SK-MEL-5 (cell line): ENCODE data around the gene C20orf204. TPM values are rescaled to one million over a fixed set of nuclear protein-coding genes. Genes with fewer than 3 reads are reported as not detected.

Experiments used
- DNase-seq: peaks from one replicate; pipeline ENCODE4 v3.0.0-alpha.2; 2016; ENCODE audit warnings: low read depth, low spot score
- in situ Hi-C: cut with HindIII; loops from 2 replicates; pipeline ENCODE4 v1.10.0; 2016; ENCODE audit warnings: low sequenced_read_pairs, high pct_unique_total_duplicates, low pct_unique_long_range_greater_than_20kb
- total RNA-seq: library from RNA; depleted of rRNA; stranded (reverse); fragments of >200 nt; shearing (Covaris generic); gene quantifications from 2 replicates; pipeline ENCODE4 v1.2.3, GENCODE V29; 2014

C20orf204 gene
- total RNA-seq, 1 experiment from 2014 or later: 0.37 TPM

- in situ Hi-C loops: no loop called here
- DNase-seq: no peak
These were observed 14.5 kb downstream of the C20orf204 start for GRCh38 chr20:64050261-64051032.

GRCh38 chr20:64051033-64051452, 15.1 kb downstream of the C20orf204 start:
- DNase-seq: no peak
- in situ Hi-C loops: no loop called here

GRCh38 chr20:64051561-64052325, 15.8 kb downstream of the C20orf204 start:
- in situ Hi-C loops: no loop called here
- DNase-seq: no peak

GRCh38 chr20:64052326-64052722, 16.3 kb downstream of the C20orf204 start:
- in situ Hi-C loops: no loop called here
- no peak for DNase-seq

- DNase-seq: no peak
- in situ Hi-C loops: no loop called here
These were observed 17.2 kb downstream of the C20orf204 start for GRCh38 chr20:64052987-64053840.

GRCh38 chr20:64053841-64054661, 18.1 kb downstream of the C20orf204 start:
- in situ Hi-C loops: no loop called here
- peak; percentile 43 for DNase-seq

- DNase-seq: no peak
- in situ Hi-C loops: no loop called here
These were observed 19.5 kb downstream of the C20orf204 start for GRCh38 chr20:64055396-64055892.

- DNase-seq: no peak
These were observed 20.1 kb downstream of the C20orf204 start for GRCh38 chr20:64055893-64056638.

GRCh38 chr20:64056639-64056888, 20.6 kb downstream of the C20orf204 start:
- no peak for DNase-seq
- in situ Hi-C loops: no loop called here

More at GRCh38 chr20:64055893-64056638, 20.1 kb downstream of the C20orf204 start:
- in situ Hi-C loops: no loop called here

- in situ Hi-C loops: no loop called here
- no peak for DNase-seq
These were observed 21.1 kb downstream of the C20orf204 start for GRCh38 chr20:64056889-64057627.

- peak; percentile 83 for DNase-seq
- in situ Hi-C loops: no loop called here
These were observed 21.9 kb downstream of the C20orf204 start for GRCh38 chr20:64057628-64058498.

GRCh38 chr20:64058536-64058935, 22.6 kb downstream of the C20orf204 start:
- in situ Hi-C loops: no loop called here
- no peak for DNase-seq

- in situ Hi-C loops: no loop called here
- no peak for DNase-seq
These were observed 26.3 kb downstream of the C20orf204 start for GRCh38 chr20:64062276-64062595.

- DNase-seq: peak; percentile 96
- in situ Hi-C loops: no loop called here
These were observed 26.8 kb downstream of the C20orf204 start, which contains the start of gene TCEA2 for GRCh38 chr20:64062596-64063388. TSS of gene TCEA2 (plus strand) at chr20:64063198. CDS start at chr20:64063313, 115 bp downstream.
